Peyer's patch (tissue), 4 donors: Measurements from ENCODE around the gene MYLK4.

Experiments used
- CTCF ChIP-seq, 6 experiments: fragments of 450-650 bp in 4 of 6; fragments of 200-600 bp in 2 of 6; sonication (generic) in 1 of 6; IDR thresholded peaks; one replicate each; pipeline ENCODE4 v1.5.1; 2017 to 2019; ENCODE audit warnings: antibody characterized with exemption in 6 of 6, mild to moderate bottlenecking in 3 of 6, moderate library complexity in 1 of 6
- POLR2A ChIP-seq, 2 donors: fragments of 450-650 bp; IDR thresholded peaks; one replicate each; pipeline ENCODE4 v1.5.1; 2017; ENCODE audit warnings: antibody characterized with exemption in 2 of 2, mild to moderate bottlenecking in 2 of 2, moderate library complexity in 2 of 2

GRCh38 chr6:2688401-2689064 lies 62.2 kb downstream of the MYLK4 start:
- TF ChIP-seq POLR2A (IDR thresholded peaks at IDR 0.05) (no peak), CTCF (IDR thresholded peaks at IDR 0.05) (no peak)
